Coronary artery (tissue), 2 donors: Measurements from ENCODE around the gene SCAPER.

Experiments
- DNase-seq: peaks from one replicate; pipeline ENCODE4 v3.0.0-alpha.2; 2017; ENCODE audit warnings: low spot score
- H3K27ac ChIP-seq, 2 donors: fragments of 200-600 bp; sonication (generic); one replicate each; pipeline ENCODE4 v1.5.1; 2016 to 2019
- H3K4me3 ChIP-seq: fragments of 200-600 bp; sonication (generic); 2 replicates; pipeline ENCODE4 v1.5.1; 2016; ENCODE audit warnings: mild to moderate bottlenecking, moderate library complexity
- CTCF ChIP-seq: fragments of 200-600 bp; sonication (generic); IDR thresholded peaks from one replicate; pipeline ENCODE4 v1.5.1; 2019; ENCODE audit warnings: antibody characterized with exemption

The SCAPER gene

GRCh38 chr15:76377217-76377616, 527.9 kb downstream of the SCAPER start:
- Histone ChIP-seq H3K4me3 (no peak overlapping the region), H3K27ac (no peak overlapping the region)
- no peak for DNase-seq
- no peak for TF ChIP-seq CTCF

- TF ChIP-seq CTCF: no peak
- DNase-seq: no peak
- H3K4me3 ChIP-seq: no peak overlapping the region
- H3K27ac ChIP-seq: no peak overlapping the region
Observed at GRCh38 chr15:76376816-76377215, 528.3 kb downstream of the SCAPER start.

GRCh38 chr15:76376029-76376428, 529.1 kb downstream of the SCAPER start:
- no peak overlapping the region for H3K4me3 ChIP-seq
- TF ChIP-seq CTCF: no peak
- no peak for DNase-seq
- no peak overlapping the region for H3K27ac ChIP-seq

GRCh38 chr15:76368122-76368621, 537.0 kb downstream of the SCAPER start:
- DNase-seq: no peak
- H3K4me3 ChIP-seq: no peak overlapping the region
- H3K27ac ChIP-seq: no peak overlapping the region
- TF ChIP-seq CTCF: no peak

GRCh38 chr15:76366714-76367113, 538.4 kb downstream of the SCAPER start:
- TF ChIP-seq CTCF: no peak
- Histone ChIP-seq H3K27ac (no peak overlapping the region), H3K4me3 (no peak overlapping the region)
- no peak for DNase-seq

GRCh38 chr15:76363251-76363650, 541.9 kb downstream of the SCAPER start:
- no peak overlapping the region for H3K4me3 ChIP-seq
- DNase-seq: no peak
- H3K27ac ChIP-seq: no peak overlapping the region
- no peak for TF ChIP-seq CTCF

- no peak for TF ChIP-seq CTCF
- Histone ChIP-seq H3K4me3 (no peak overlapping the region), H3K27ac (no peak overlapping the region)
- no peak for DNase-seq
Observed at GRCh38 chr15:76360416-76360815, 544.7 kb downstream of the SCAPER start.
